NCI-H82 (cell line): ENCODE results near the gene ACP6.
"Not testable (repeated sequence)": the region's sequence is repeated elsewhere in the genome, so short reads cannot be mapped to it uniquely, and the experiment has no call there.

Experiments
- DNase-seq: peaks from one replicate; lab custom pipeline; 2025; lab: John Stamatoyannopoulos, UW

Gene ACP6

GRCh38 chr1:147670319-147671001 is at the start of gene ACP6:
ACP6 (minus strand) TSS chr1:147670524; CDS start chr1:147670048, 476 bp downstream.
- DNase-seq, result peak; percentile 95

GRCh38 chr1:147719711-147720225 is 49.4 kb upstream of the ACP6 start:
- DNase-seq, result no peak

GRCh38 chr1:147719029-147719698 is 48.8 kb upstream of the ACP6 start:
- no peak for DNase-seq

DNA sequence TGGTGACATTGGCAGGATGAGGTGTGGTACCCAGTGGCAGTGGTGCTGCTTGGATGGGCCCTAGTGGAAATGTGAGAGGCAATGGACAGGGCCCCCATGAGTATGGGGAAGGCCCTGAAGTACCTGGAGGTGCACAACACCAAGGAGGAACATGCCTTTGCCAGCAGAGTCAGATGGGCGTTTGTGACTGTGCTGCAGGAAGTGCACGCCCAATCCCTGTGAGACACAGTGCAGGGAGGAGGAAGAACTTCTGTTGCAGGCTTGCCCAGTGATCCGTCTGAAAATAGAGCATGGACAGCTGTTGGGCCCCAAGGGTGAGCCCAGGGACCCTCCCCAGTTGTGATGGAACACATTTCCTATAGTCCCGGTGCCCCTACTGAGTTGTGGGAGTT is 47.4 kb upstream of the ACP6 start:
- DNase-seq, result no peak

GRCh38 chr1:147717051-147717705 is 46.9 kb upstream of the ACP6 start:
- no peak for DNase-seq

DNA sequence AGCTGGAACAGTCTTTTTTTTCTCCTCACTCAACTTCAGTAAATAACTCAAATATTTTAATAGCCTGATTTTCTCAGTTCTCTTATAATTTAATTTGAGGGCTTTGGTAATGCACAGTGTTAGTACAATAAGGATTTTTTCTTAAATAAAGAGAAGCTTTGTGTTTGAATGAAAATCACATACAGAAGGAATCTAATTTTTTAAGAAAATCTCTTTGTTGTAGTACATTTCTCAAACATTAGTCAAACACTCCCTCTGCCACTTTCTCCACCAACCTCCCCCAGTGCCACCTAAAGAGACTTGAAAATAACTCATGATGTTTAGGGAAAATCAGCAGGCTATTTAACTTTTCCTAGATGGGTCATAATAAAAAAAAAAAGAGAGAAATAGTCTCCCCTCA is 42.3 kb upstream of the ACP6 start:
- DNase-seq, result no peak

DNA sequence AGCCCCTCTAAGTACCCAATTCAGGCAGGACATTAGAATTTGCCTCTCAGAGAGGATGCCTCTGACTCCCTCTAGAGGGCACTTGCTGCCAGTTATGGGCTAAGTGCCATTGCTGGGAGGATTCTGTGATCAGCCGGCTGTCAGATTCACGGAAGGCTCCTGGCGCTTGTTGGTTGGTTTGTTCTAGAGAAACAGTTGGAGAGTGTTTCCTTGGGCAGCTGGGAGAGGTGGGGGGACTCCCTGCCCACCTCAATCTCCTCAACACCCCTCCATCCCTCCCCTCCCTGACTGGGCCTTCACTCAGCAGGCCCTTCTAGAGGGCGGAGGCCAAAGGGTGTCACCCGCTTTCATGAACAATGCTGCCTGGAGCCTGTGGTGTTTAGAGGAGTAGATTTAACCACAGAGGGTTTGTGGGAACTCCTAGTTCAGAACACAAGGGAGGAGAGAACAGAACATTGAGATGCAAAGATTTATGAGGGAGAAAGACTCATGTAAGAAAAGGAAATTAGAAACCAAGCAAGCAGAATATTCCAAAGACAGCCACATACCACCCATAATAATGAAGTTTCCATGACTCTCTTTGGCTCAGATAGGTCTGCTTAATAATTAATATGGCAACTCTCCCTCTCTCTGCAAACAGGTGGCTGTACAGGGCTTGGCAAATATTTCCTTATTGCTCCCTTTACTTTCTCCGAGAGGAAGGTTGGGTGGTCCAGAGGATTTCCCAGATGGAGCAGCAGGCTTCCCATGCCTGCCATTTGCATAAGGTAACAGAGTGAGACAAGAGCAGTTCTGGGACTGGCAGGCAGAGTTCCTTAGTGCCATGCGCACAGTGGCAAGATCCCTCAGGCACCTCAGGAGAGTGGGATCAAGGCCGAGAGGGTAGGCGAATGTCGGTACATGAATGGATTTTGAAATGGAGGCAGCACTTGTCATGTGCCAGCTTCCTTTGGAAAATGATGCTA is 30.0 kb upstream of the ACP6 start:
- DNase-seq, result peak; percentile 86

DNA sequence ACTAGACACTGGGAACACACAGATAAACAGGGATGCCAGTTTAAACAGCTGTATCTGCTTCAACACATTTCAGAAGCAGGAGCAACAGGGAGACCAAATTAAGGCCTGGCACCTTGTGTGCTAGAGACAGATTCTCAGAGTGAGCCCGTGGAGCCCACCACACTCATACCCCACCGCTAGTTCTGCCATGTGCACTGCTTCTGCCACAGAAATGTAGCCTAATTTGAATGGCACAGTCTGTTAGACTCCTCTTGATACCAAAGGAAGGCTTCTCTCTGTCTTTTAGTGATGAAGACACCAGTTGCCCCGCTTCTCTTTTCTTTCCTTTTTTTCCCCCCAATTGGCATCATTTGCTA is 29.3 kb upstream of the ACP6 start:
- no peak for DNase-seq

GRCh38 chr1:147683163-147683763 is 12.9 kb upstream of the ACP6 start:
- no peak for DNase-seq

- DNase-seq, result not testable (repeated sequence)
Measured at GRCh38 chr1:147680608-147681235, 10.4 kb upstream of the ACP6 start.

DNA sequence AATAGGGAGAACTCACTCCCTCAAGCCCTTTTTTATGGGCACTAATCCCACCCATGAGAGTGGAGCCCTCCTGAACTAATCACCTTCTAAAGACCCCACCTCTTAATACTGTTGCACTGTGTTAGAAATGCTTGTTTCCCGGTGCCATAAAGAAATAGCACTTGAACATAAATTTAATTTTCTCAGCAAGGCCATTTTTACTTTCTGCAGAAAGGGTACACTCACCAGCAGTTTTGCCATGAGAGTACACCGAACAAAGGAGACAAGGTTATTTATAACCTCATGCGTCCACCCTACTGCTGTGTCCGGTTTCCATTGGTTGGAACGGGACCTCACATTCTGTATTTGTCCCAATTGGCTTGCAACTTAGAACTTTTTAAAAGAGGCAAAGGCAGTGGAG is 7.4 kb upstream of the ACP6 start:
- DNase-seq, result not testable (repeated sequence)

DNA sequence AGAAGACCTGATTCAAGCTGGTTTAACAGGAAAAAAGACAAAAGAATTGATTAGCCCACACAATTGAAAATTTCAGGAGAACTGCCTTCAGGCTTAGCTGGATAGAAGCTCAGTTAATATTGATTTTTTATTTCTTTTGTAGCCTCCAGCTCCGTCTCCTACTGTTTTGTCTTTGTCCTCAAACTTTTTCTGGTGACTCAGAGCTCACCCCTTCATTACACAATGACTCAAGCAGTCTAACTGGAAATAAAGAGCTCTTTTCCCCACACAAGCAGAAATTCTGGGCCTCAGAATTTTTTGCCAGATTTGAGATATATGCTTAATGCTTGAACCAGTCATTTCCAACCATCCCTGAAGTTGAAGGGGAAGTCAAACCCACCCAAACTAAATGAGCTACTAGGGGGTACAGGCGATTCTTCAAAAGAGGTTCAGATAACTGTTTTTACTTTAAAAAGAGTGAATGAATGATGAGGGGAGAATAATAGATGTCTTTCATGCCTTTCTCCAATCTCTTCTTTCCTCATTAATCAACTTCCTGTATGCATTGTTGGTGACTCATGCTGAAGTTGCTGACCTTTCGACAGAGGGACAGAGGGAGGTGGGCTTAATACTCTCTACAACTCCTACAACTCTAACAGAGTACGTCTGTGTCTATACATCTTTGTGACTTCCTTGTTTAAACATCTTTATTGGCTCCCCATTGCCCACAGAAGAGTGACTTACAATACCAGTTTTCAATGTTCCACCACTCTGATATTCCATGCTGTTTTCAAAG is 6.2 kb upstream of the ACP6 start:
- DNase-seq, result no peak

GRCh38 chr1:147673816-147674215 is 3.5 kb upstream of the ACP6 start:
- DNase-seq, result no peak

- DNase-seq, result no peak
Measured at GRCh38 chr1:147673406-147673805, 3.1 kb upstream of the ACP6 start.

DNA sequence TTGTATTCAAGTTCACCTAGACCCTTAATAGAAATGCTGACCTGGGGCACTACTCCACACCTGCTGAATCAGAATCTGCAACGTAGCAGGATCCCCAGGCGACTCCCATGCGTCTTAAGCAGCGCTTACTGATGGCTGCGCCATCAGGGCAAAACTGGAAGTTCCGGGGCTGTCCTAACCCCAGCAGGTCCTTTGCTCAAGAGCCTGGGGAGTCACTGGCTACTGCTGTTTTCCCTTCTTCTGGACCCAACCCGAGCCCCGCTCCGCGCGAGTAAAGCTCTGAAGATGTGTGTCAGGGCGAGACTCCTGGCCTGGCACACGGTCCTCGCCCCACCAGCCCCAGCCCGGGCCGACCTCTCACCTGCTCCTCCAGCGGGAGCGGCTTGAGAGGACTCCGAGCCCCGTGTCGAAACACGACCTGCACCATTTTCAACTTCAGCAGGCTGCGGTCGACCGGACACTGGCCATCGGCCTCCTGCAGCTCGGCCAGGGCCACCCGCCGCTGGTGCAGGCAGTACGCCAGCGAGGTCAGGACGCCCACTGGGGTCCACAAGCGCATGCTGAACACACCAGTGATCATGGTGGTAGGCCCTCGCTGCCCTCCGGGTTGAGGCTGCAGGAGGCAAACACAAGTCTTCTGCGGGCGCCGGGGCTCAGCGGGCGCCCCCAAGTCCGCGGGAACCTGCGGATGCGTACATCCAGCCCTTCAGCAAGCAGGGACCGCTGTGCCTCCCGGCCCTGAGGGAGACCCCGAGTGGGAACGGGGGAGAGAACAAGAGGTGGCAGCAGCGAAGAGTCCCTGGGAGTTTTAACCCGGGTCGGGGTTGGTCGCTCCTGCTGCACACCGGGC is 630 bp downstream of the ACP6 start:
- peak; percentile 54 for DNase-seq

- peak; percentile 15 for DNase-seq
Measured at GRCh38 chr1:147665521-147665920, 4.8 kb downstream of the ACP6 start.

DNA sequence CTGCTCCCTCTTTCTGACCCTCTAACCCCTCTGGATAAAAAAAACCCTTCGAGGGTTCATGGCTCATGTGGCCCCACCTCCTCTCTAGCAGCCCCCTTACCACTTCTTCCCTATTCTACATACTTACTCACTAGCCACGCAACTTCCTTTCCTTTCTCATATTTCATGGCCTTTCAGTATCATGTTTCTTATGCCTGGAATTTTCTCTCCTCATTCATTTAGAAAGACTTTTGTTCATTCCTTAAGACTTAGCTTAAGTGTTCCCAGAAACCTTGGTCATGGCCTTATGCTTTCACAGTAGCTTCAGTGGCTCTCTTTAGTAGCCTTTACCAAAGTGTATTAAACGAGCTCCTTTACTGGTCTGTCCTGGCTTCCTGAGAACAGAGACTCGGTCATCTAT is 6.1 kb downstream of the ACP6 start:
- DNase-seq, result no peak

- no peak for DNase-seq
Measured at GRCh38 chr1:147654511-147654910, 15.8 kb downstream of the ACP6 start.

GRCh38 chr1:147652306-147652705 is 18.0 kb downstream of the ACP6 start:
- no peak for DNase-seq
